ENCODE measurements around the gene KCNMA1.

KCNMA1 gene

DNA sequence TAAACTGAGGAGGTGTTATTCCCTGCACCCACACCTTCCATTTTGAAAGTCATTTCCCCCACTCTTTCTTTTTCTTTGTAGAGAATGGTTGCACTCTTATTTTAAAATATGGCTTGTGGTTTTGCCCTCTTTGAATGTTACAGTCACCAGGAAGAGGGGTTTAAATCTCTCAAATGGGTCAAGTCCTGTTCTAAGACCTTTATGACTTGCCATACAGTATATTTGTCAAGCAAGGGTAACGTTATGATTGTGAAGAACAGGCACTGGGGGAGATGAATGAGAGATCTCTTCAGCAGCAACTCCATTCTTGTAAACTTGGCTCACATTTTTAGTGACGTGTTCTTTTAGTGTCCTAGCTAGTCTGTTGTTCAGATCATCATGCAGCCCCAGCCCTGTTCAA is 634.7 kb downstream of the KCNMA1 start:
- Histone ChIP-seq H3K27ac (ENCODE audit: low read depth, low read length, severe bottlenecking) (no peak overlapping the region), H3K4me1 (ENCODE audit: control insufficient read depth, insufficient read depth, low read length, poor library complexity, severe bottlenecking) (no peaks in the 10 kb centered on the region), H3K4me3 (ENCODE audit: extremely low read depth, insufficient read depth, low read length, poor library complexity, severe bottlenecking) (no peak overlapping the region), H3K36me3 (ENCODE audit: control insufficient read depth, insufficient read depth, low read length) (no peaks in the 10 kb centered on the region), H3K9me3 (ENCODE audit: control insufficient read depth, low read length) (no peaks in the 10 kb centered on the region)
- WGBS, 2 experiments (ENCODE audit: insufficient coverage in 2 of 2) = 100% methylated on average over 1 of the region's 2 CpGs

DNA sequence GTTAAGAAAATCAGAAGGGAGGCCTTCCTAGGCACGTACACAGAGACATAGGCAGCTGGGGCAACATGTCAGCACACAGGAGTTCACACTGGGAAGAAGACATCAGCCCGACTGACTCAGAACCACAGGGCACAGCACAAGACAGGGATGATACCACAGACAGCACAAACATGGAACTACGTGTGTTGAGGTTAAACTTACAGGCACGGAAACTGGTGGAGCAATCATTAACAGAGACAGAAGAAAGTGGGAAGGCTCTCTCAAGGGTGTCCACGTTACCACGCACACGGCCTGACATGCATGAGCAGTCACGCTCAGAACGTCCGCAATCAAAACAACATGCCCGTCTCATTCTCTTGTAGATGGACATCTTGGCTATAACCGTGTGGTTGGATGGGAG is 636.4 kb downstream of the KCNMA1 start:
- no peak overlapping the region for H3K27ac ChIP-seq (ENCODE audit: low read depth, low read length, severe bottlenecking)
- H3K9me3 ChIP-seq (ENCODE audit: control insufficient read depth, low read length) = no peaks in the 10 kb centered on the region
- no peaks in the 10 kb centered on the region for H3K4me1 ChIP-seq (ENCODE audit: control insufficient read depth, insufficient read depth, low read length, poor library complexity, severe bottlenecking)
- no peaks in the 10 kb centered on the region for H3K36me3 ChIP-seq (ENCODE audit: control insufficient read depth, insufficient read depth, low read length)
- no peak overlapping the region for H3K4me3 ChIP-seq (ENCODE audit: extremely low read depth, insufficient read depth, low read length, poor library complexity, severe bottlenecking)
- 93 to 94% methylated on average over 12 of the region's 12 CpGs for WGBS, 2 experiments (ENCODE audit: insufficient coverage in 2 of 2)

DNA sequence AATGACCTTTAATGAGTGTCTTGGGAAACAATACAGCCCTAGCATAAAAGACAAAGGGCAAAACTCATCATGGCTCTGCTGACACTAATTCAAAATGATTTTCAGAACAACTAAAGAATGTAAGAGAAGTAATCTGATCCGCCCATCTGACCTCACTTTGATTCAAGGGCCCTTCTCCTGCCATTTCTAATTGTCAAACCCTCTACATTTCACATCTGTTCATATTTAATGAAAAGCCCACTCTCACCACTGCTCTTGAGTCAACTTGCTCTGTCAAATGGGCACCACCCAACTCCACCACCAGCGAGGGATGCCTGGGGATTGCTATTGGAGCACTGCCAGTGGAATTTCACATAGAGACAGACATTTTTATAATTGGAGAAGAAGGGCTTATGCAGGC is 639.2 kb downstream of the KCNMA1 start:
- H3K4me1 ChIP-seq (ENCODE audit: control insufficient read depth, insufficient read depth, low read length, poor library complexity, severe bottlenecking) = no peaks in the 10 kb centered on the region
- WGBS, 2 experiments (ENCODE audit: insufficient coverage in 2 of 2) = 80 to 100% methylated on average over 1 of the region's 2 CpGs
- no peaks in the 10 kb centered on the region for H3K9me3 ChIP-seq (ENCODE audit: control insufficient read depth, low read length)
- H3K27ac ChIP-seq (ENCODE audit: low read depth, low read length, severe bottlenecking) = no peak overlapping the region
- H3K4me3 ChIP-seq (ENCODE audit: extremely low read depth, insufficient read depth, low read length, poor library complexity, severe bottlenecking) = no peak overlapping the region
- H3K36me3 ChIP-seq (ENCODE audit: control insufficient read depth, insufficient read depth, low read length) = no peaks in the 10 kb centered on the region

DNA sequence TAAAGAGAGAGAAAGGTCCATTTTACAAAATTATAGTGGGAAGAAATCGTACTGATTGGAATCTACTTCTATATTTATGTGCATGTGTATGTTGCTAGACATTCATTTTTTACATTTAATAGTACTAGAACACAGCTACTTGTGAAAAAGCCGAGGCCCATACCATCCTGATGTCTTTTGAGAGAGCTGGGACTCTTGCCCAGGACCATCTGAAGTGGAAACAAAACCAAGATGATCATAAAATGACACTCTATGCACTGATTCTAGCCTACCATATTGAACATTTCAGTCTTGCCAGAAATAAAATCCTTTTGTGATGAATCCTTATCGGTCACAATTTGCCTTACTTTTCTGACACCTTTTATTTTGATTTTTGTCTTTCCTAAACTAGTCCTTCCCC is 640.0 kb downstream of the KCNMA1 start:
- Histone ChIP-seq H3K9me3 (ENCODE audit: control insufficient read depth, low read length) (no peaks in the 10 kb centered on the region), H3K27ac (ENCODE audit: low read depth, low read length, severe bottlenecking) (no peak overlapping the region), H3K4me3 (ENCODE audit: extremely low read depth, insufficient read depth, low read length, poor library complexity, severe bottlenecking) (no peak overlapping the region), H3K4me1 (ENCODE audit: control insufficient read depth, insufficient read depth, low read length, poor library complexity, severe bottlenecking) (no peaks in the 10 kb centered on the region), H3K36me3 (ENCODE audit: control insufficient read depth, insufficient read depth, low read length) (no peaks in the 10 kb centered on the region)
- 87 to 100% methylated on average over 1 to 2 of the region's 3 CpGs for WGBS, 2 experiments (ENCODE audit: insufficient coverage in 2 of 2)

DNA sequence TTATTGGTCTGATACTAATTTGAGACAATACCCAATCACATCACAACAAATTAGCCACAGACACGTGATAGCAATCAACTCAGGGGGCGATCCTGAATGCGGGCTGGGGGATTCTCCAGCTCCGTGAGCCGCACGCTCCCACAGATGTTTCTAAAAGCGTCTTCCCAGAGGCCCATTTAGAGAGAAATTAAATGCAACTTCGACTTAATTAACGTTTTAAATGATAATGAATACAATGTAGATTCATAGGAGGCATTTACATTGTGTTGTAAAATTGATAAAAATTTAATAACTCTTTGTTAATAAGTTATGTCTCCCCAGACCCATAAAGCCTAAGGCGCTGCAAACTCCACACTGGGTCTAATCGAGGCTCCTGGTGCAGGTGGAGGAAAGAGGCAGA is 642.6 kb downstream of the KCNMA1 start:
- no peak overlapping the region for H3K4me3 ChIP-seq (ENCODE audit: extremely low read depth, insufficient read depth, low read length, poor library complexity, severe bottlenecking)
- no peak overlapping the region for H3K27ac ChIP-seq (ENCODE audit: low read depth, low read length, severe bottlenecking)
- WGBS, 2 experiments (ENCODE audit: insufficient coverage in 2 of 2) = 92 to 94% methylated on average over 7 to 8 of the region's 11 CpGs
- no peaks in the 10 kb centered on the region for H3K9me3 ChIP-seq (ENCODE audit: control insufficient read depth, low read length)
- no peaks in the 10 kb centered on the region for H3K36me3 ChIP-seq (ENCODE audit: control insufficient read depth, insufficient read depth, low read length)
- H3K4me1 ChIP-seq (ENCODE audit: control insufficient read depth, insufficient read depth, low read length, poor library complexity, severe bottlenecking) = no peaks in the 10 kb centered on the region

DNA sequence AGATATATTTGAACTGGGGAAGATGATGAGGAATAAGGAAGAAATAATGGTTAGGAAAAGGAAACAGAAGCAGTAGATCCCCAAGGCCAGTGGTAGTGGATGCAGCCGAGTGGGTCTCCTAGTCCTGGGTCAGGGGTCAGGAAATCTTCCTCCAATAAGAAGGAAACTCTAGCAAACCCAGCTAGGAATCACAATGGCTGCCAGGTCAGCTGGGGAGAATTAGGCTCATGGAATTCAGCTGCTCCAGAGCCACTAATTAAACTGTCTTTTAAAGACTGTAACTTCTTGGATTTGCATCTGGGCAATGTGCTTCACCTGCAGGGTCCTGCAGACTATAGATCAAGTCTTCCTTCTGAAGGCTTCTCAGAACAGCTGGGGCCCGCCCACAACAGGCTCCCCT is 644.4 kb downstream of the KCNMA1 start:
- Histone ChIP-seq H3K4me1 (ENCODE audit: control insufficient read depth, insufficient read depth, low read length, poor library complexity, severe bottlenecking) (no peaks in the 10 kb centered on the region), H3K36me3 (ENCODE audit: control insufficient read depth, insufficient read depth, low read length) (no peaks in the 10 kb centered on the region), H3K27ac (ENCODE audit: low read depth, low read length, severe bottlenecking) (no peak overlapping the region), H3K4me3 (ENCODE audit: extremely low read depth, insufficient read depth, low read length, poor library complexity, severe bottlenecking) (no peak overlapping the region), H3K9me3 (ENCODE audit: control insufficient read depth, low read length) (no peaks in the 10 kb centered on the region)
- WGBS, 2 experiments (ENCODE audit: insufficient coverage in 2 of 2) = 74 to 95% methylated on average over 2 of the region's 2 CpGs

DNA sequence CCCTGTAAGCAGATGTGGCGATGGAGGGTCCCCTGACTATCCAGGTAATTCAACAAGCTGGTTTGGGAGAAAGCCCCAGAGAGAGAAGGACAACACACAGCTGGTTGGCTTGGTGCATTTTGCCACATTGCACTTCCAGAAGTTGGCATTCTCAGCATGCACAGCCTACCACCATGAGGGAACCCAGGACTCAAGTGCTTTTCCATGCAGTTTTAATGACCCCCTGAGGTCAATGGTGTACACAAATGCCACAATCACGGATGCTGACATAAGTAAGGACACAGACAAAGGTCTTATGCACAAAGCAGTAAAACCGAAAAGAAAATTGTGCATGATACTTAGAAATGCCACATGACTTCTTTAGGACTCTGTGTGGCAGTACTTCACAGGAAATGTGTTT is 645.1 kb downstream of the KCNMA1 start:
- no peak overlapping the region for H3K4me3 ChIP-seq (ENCODE audit: extremely low read depth, insufficient read depth, low read length, poor library complexity, severe bottlenecking)
- no peaks in the 10 kb centered on the region for H3K36me3 ChIP-seq (ENCODE audit: control insufficient read depth, insufficient read depth, low read length)
- H3K4me1 ChIP-seq (ENCODE audit: control insufficient read depth, insufficient read depth, low read length, poor library complexity, severe bottlenecking) = no peaks in the 10 kb centered on the region
- no peak overlapping the region for H3K27ac ChIP-seq (ENCODE audit: low read depth, low read length, severe bottlenecking)
- WGBS, 2 experiments (ENCODE audit: insufficient coverage in 2 of 2) = 86 to 100% methylated on average over 2 to 3 of the region's 3 CpGs
- H3K9me3 ChIP-seq (ENCODE audit: control insufficient read depth, low read length) = no peaks in the 10 kb centered on the region

DNA sequence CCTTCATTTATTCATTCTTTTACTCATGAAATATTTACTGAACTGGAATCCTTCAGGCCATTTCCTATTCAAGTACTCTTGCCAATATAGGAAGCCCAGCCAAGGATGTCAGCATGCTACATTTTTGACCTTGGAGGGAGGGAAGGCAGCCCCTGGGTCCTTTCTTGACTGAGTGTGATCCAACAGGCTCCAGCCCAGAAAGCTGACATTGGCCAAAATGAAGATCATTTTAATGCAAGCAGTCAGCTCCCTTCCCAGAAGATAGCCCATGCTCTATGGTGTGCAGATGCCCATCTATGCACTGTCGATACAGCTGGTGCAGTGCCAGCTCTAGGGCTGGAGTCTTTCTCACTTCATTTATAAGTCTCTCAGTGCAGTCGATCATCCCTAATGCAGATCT is 646.0 kb downstream of the KCNMA1 start:
- H3K4me1 ChIP-seq (ENCODE audit: control insufficient read depth, insufficient read depth, low read length, poor library complexity, severe bottlenecking) = no peaks in the 10 kb centered on the region
- H3K9me3 ChIP-seq (ENCODE audit: control insufficient read depth, low read length) = no peaks in the 10 kb centered on the region
- WGBS, 2 experiments (ENCODE audit: insufficient coverage in 2 of 2) = 78 to 100% methylated on average over 1 to 2 of the region's 2 CpGs
- H3K36me3 ChIP-seq (ENCODE audit: control insufficient read depth, insufficient read depth, low read length) = no peaks in the 10 kb centered on the region
- no peak overlapping the region for H3K4me3 ChIP-seq (ENCODE audit: extremely low read depth, insufficient read depth, low read length, poor library complexity, severe bottlenecking)
- no peak overlapping the region for H3K27ac ChIP-seq (ENCODE audit: low read depth, low read length, severe bottlenecking)

DNA sequence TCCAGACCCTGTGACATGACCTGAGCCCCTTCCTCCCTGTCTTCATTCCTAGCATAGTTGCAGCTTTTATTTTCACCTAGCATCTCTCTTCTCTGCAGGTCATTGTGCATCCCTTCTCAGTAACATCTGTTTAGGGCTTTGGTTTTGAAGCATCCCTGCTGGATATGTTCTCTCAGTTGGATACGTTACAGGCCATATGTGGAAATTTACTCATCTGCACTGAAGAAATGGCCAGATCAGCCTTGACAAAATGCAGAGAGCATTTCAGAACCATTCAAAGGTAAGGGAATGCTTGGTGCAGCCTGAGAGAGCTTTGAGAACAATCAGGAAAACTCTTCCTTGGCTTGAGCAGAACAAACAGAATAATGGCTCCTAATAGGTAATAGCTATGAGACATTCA is 647.0 kb downstream of the KCNMA1 start:
- Histone ChIP-seq H3K27ac (ENCODE audit: low read depth, low read length, severe bottlenecking) (no peak overlapping the region), H3K9me3 (ENCODE audit: control insufficient read depth, low read length) (no peaks in the 10 kb centered on the region)
- 89% methylated on average over 1 of the region's 1 CpG for WGBS, 2 experiments (ENCODE audit: insufficient coverage in 2 of 2)

DNA sequence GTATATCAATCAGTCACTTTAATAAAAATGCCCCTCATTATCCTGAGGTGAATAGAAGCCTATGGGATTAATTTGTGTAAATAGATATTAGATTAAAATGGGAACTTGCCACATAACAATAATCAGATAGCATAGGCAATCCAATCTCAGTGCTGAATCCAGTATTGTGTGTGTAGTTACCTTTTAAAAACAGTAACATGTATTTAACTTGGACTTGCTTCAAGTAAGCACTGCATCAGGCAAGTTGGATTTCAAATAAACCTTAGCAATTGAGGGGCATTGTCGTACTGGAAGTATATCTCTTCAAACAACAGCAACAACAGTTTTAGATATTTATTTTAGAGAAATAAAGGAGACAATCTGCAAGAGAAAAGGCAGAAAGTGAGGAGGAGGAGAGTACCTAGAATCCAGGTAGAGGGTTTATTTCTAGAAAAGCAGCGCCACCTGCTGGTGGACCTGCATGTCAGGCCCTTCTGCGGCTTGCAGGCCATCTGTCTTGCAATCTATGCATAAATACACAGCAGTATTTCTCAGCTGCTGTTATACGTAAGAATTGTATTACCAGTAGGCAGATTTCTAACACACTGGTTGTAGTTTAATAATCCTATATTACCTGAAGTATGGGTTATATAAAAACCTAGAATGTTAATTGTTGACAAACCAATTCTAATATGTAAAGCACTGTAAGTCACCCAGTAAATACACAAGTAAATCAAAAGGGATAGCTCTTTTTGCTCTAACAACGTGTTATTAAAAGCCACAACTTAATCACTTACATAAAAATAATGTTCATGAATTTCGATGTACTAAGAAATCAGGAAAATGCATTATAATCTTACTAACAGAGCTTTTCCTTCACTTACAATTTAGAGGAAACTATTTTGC is 652.8 kb downstream of the KCNMA1 start:
- H3K27ac ChIP-seq (ENCODE audit: low read depth, low read length, severe bottlenecking) = no peak overlapping the region

More for the DNA sequence above, 647.0 kb downstream of the KCNMA1 start:
- Histone ChIP-seq H3K4me3 (ENCODE audit: extremely low read depth, insufficient read depth, low read length, poor library complexity, severe bottlenecking) (no peak overlapping the region), H3K4me1 (ENCODE audit: control insufficient read depth, insufficient read depth, low read length, poor library complexity, severe bottlenecking) (no peaks in the 10 kb centered on the region), H3K36me3 (ENCODE audit: control insufficient read depth, insufficient read depth, low read length) (no peaks in the 10 kb centered on the region)

DNA sequence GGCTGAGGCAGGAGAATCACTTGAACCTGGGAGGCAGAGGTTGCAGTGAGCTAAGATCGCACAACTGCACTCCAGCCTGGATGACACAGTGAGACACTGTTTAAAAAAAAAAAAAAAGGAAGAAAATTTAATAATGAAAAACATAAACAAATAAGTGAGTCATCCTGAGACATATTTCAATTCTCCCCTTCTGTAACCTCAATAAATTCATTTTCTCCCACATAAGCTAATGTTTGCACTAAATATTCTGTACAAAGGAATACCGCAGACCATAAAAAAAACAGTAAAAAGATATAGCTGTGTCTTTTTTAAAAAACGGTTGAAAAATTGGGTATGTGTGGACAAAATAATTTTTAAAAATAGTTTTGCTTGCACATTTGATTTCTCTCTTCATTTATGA is 654.0 kb downstream of the KCNMA1 start:
- no CpG with 5 or more reads among the region's 3 CpGs for WGBS, 2 experiments (ENCODE audit: insufficient coverage in 2 of 2)
- no peak overlapping the region for H3K4me3 ChIP-seq (ENCODE audit: extremely low read depth, insufficient read depth, low read length, poor library complexity, severe bottlenecking)
- no peaks in the 10 kb centered on the region for H3K4me1 ChIP-seq (ENCODE audit: control insufficient read depth, insufficient read depth, low read length, poor library complexity, severe bottlenecking)
- no peak overlapping the region for H3K27ac ChIP-seq (ENCODE audit: low read depth, low read length, severe bottlenecking)
- H3K9me3 ChIP-seq (ENCODE audit: control insufficient read depth, low read length) = no peaks in the 10 kb centered on the region
- no peaks in the 10 kb centered on the region for H3K36me3 ChIP-seq (ENCODE audit: control insufficient read depth, insufficient read depth, low read length)

More for the DNA sequence above, 652.8 kb downstream of the KCNMA1 start:
- no peaks in the 10 kb centered on the region for H3K4me1 ChIP-seq (ENCODE audit: control insufficient read depth, insufficient read depth, low read length, poor library complexity, severe bottlenecking)
- H3K9me3 ChIP-seq (ENCODE audit: control insufficient read depth, low read length) = no peaks in the 10 kb centered on the region
- no peaks in the 10 kb centered on the region for H3K36me3 ChIP-seq (ENCODE audit: control insufficient read depth, insufficient read depth, low read length)
- 0 to 30% methylated on average over 1 to 2 of the region's 6 CpGs for WGBS, 2 experiments (ENCODE audit: insufficient coverage in 2 of 2)
- no peak overlapping the region for H3K4me3 ChIP-seq (ENCODE audit: extremely low read depth, insufficient read depth, low read length, poor library complexity, severe bottlenecking)

All from mesodermal cell (in vitro differentiated cells).